Urinary bladder (tissue), 4 donors: ENCODE results near the gene NOL4L. TPM values are rescaled to one million over a fixed set of nuclear protein-coding genes. Genes with fewer than 3 reads are reported as not detected.
A peak's percentile ranks its signal among the peaks of the same experiment; 100 is the strongest.
"Not testable (repeated sequence)": the region's sequence is repeated elsewhere in the genome, so short reads cannot be mapped to it uniquely, and the experiment has no call there.

Experiments
- DNase-seq: peaks from one replicate; pipeline ENCODE4 v3.0.0-alpha.2; 2015; ENCODE audit errors: extremely low spot score
- H3K27ac ChIP-seq: one replicate; pipeline ENCODE4 v1.5.1; 2013; ENCODE audit warnings: low read depth, mild to moderate bottlenecking, moderate library complexity
- H3K36me3 ChIP-seq: one replicate; pipeline ENCODE4 v1.6.1; 2013; ENCODE audit warnings: mild to moderate bottlenecking, moderate library complexity; ENCODE audit not compliant: insufficient read depth
- H3K4me1 ChIP-seq: one replicate; pipeline ENCODE4 v1.6.1; 2013; ENCODE audit warnings: mild to moderate bottlenecking, moderate library complexity; ENCODE audit not compliant: insufficient read depth
- H3K4me3 ChIP-seq: one replicate; pipeline ENCODE4 v1.5.1; 2013; ENCODE audit warnings: low read depth, low read length
- WGBS: extraction: QIAGEN DNeasy Blood & Tissue Kit; methylation state at CpG from one replicate; pipeline ENCODE4 v1.1.7; 2013; 5-methylcytosine and 5-hydroxymethylcytosine counted together
- polyA plus RNA-seq: library from polyadenylated mRNA; stranded (reverse); fragments of 200-250 nt; gene quantifications from one replicate; pipeline ENCODE4 v1.2.3, GENCODE V29; 2013
- total RNA-seq: library from RNA; depleted of rRNA; stranded (reverse); fragments of >200 nt; gene quantifications from one replicate; pipeline ENCODE4 v1.2.3, GENCODE V29; 2014
- donor health status: healthy with polysubstance abuse.
- donor health status: healthy.

Gene NOL4L
- total and polyA plus RNA-seq, 2 donors, result 9.1 to 11.5 TPM

DNA sequence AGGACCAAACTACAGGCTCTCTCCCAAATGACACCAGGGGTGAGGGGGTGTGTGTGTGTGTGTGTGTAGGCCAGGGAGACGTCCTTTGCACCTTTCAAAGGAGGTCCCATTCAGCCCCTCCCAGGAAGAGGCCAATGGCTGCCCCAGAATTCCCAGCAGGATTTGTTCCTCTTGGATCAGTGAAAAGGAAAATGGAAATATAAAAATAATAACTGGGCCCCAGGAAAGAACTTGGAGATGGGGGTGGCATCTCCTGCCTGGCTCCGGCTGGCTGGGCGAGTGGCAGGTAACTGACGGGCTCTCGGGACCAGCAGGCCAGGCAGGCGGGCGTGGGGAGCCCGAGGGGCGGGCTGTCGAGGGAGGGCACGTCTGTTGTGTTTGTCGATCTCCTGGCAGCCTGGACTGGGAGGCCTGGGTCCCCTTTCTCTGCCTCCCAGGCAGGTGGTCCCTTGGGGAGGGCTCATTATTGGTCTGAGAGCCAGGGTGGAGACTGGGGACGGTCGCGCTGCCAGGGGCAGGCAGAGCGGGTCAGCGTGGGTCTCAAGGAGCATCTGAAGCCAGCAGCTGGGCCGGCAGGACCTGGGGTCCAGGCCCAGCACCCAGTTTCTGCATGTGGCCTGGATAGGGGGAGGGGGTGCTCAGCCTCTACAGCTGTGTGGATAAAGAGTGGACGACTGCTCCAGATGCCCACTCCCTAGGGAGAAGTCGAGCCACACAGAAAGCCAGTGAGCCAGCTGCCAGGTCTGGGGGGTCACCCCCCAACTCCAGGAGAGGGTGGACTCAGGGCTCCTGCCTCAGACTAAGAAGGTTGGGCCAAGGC, 3.1 kb downstream of the NOL4L start:
- DNase-seq, result no peak
- Histone ChIP-seq H3K4me1 (no peaks in the 10 kb centered on the region), H3K36me3 (no peaks in the 10 kb centered on the region), H3K4me3 (no peak overlapping the region), H3K27ac (no peak overlapping the region)
- 81% methylated on average over 20 of the region's 20 CpGs for WGBS

DNA sequence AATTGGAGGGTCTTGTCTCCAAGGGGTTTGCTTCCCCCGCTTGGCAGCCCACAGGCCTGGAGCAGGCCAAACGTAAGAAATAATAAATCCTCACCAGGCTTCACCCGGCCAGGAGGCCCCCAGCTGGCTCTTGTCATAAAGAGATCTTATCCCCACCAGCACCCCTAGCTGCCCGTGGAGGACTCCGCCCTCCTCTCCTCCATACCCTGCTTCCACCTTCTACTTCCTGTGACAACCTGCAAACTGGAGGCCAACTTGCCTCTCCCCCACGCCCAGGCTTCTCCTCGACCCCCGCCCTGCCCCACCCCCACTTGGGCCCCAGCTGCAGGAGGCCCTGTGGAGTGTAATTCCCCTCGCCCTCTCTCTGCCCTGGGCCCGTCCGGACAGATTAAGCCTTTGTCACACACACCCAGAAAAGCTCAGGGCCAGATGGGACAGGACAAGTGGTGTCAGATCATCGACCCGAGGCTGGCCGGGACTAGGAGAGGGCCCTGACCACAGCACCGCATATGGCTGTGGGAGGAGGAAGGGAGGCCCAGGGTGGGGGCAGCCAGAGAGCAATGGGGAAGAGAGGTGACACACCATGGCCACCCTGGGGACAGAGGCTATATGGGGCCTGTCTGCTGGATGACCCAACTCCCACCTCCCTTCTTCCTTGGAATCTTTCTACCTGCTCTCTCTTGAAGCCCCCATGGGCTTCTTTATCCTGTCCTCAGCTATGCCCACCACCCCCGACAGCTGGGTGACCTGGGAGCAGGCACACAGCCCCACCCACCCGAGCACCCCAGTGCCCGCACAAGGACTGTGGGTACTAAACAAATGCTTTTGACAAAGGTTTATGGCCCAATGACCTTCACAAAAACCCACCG, 3.9 kb downstream of the NOL4L start:
- peak; percentile 51 for DNase-seq
- H3K27ac ChIP-seq, result no peak overlapping the region
- 54% methylated on average over 19 of the region's 19 CpGs for WGBS
- H3K4me1 ChIP-seq, result no peaks in the 10 kb centered on the region
- no peak overlapping the region for H3K4me3 ChIP-seq
- no peaks in the 10 kb centered on the region for H3K36me3 ChIP-seq

- WGBS, result 82% methylated on average over 21 of the region's 21 CpGs
- Histone ChIP-seq H3K4me3 (no peak overlapping the region), H3K27ac (no peak overlapping the region), H3K4me1 (no peaks in the 10 kb centered on the region), H3K36me3 (no peaks in the 10 kb centered on the region)
- DNase-seq, result no peak
Observed at GRCh38 chr20:32580219-32580969, 4.7 kb downstream of the NOL4L start.

GRCh38 chr20:32578840-32579390, 6.2 kb downstream of the NOL4L start:
- WGBS, result 90% methylated on average over 12 of the region's 12 CpGs
- DNase-seq, result no peak
- Histone ChIP-seq H3K27ac (no peak overlapping the region), H3K4me3 (no peak overlapping the region), H3K4me1 (no peaks in the 10 kb centered on the region), H3K36me3 (no peaks in the 10 kb centered on the region)

DNA sequence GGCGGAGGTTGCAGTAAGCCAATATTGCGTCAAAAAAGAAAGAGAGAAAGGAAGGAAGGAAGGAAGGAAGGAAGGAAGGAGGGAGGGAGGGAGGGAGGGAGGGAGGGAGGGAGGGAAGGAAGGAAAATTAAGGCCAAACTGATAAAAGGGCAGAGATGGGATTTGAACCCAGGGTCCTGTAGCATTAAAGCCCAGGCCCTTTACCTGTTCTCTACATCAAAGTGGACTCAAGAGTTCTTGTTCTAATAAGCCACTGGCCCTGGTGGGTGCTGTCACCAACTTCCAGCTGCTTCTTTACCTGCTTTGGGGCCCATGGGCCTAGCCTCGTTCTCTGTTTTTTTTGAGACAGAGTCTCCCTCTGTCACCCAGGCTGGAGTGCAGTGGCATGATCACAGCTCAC, 7.1 kb downstream of the NOL4L start:
- not testable (repeated sequence) for H3K4me1 ChIP-seq, H3K4me3 ChIP-seq, DNase-seq, H3K27ac ChIP-seq, H3K36me3 ChIP-seq
- 80% methylated on average over 3 of the region's 3 CpGs for WGBS

GRCh38 chr20:32577657-32578056, 7.5 kb downstream of the NOL4L start:
- no peak for DNase-seq
- Histone ChIP-seq H3K4me3 (no peak overlapping the region), H3K27ac (no peak overlapping the region), H3K4me1 (no peaks in the 10 kb centered on the region), H3K36me3 (no peaks in the 10 kb centered on the region)
- WGBS, result 90% methylated on average over 4 of the region's 4 CpGs

GRCh38 chr20:32577023-32577422, 8.1 kb downstream of the NOL4L start:
- Histone ChIP-seq H3K4me3 (no peak overlapping the region), H3K4me1 (no peaks in the 10 kb centered on the region), H3K36me3 (no peaks in the 10 kb centered on the region), H3K27ac (no peak overlapping the region)
- WGBS, result 86% methylated on average over 7 of the region's 7 CpGs
- DNase-seq, result no peak

- Histone ChIP-seq H3K4me3 (no peak overlapping the region), H3K4me1 (no peaks in the 10 kb centered on the region), H3K27ac (no peak overlapping the region), H3K36me3 (no peaks in the 10 kb centered on the region)
- DNase-seq, result no peak
- WGBS, result 88% methylated on average over 12 of the region's 12 CpGs
Observed at GRCh38 chr20:32576560-32576959, 8.6 kb downstream of the NOL4L start.

DNA sequence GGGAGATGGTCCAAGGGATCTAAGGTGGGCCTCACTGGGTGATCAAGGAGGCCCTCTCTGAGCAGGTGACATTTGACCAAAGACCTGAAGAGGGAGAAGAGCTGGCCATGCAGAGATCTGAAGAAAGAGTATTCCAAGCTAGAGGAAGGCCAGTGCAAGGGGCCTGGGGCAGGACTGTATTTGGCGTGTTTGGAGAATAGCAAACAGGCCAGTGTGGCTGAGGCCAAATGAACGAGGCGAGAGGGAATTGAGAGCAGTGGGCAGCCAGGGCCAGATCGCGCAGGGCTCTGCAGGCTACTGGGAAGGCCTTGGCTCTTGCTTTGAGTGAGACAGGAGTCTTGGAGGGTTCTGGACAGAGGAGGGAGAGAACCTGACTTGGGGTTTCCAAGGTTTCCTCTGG, 9.3 kb downstream of the NOL4L start:
- Histone ChIP-seq H3K4me3 (no peak overlapping the region), H3K27ac (no peak overlapping the region), H3K4me1 (no peaks in the 10 kb centered on the region), H3K36me3 (no peaks in the 10 kb centered on the region)
- 90% methylated on average over 5 of the region's 5 CpGs for WGBS
- DNase-seq, result no peak

GRCh38 chr20:32575227-32575581, 9.9 kb downstream of the NOL4L start:
- no peak for DNase-seq
- no peak overlapping the region for H3K27ac ChIP-seq
- 77% methylated on average over 9 of the region's 9 CpGs for WGBS
- no peaks in the 10 kb centered on the region for H3K36me3 ChIP-seq
- H3K4me3 ChIP-seq, result no peak overlapping the region
- H3K4me1 ChIP-seq, result no peaks in the 10 kb centered on the region

DNA sequence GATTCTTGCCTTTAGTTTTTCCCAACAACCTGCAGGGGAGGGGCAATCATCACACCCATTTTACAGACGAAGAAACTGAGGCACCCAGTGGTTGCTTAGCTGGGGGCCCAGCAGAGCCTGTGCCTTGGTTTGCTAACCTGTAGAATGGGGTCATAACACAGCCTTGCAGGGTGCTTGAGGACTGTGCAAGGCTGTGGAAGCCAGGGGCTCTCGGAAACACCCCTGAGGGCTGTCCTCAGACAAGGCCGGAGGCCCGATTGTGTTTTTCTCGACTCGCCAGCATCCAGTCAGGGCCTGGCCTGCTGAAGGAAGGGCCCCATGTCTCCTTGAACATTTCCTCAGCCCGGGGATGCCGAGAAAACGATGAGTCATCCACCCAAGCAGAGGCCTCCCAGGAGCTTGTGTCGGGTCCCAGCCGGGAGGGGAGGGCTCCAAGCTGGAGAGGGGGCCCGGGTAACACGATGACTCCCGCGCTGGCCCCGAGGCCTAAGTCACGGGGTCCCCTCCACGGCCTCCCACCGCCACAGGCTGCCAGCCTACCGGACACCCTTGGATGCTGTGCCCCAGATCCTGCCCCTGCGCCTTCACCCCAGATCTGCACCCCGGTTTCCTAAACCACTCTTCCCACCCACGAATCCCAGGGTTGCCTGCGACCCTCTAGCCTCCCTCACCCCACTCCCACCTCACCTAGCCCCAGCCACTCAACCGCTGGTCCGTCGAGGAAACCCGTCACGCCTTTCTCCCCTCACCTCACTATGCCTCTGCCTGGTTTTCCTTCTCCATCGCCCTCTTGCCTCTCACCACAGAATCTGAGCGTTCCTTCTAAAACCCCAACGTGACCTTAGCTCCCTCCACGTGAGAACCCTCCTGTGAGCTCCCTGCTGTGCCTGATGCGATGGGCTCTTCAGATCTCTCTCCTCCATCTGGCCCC, 10.6 kb downstream of the NOL4L start:
- H3K4me3 ChIP-seq, result no peak overlapping the region
- DNase-seq, result no peak
- H3K4me1 ChIP-seq, result no peaks in the 10 kb centered on the region
- 42% methylated on average over 34 of the region's 34 CpGs for WGBS
- no peak overlapping the region for H3K27ac ChIP-seq
- H3K36me3 ChIP-seq, result no peaks in the 10 kb centered on the region

- no peaks in the 10 kb centered on the region for H3K4me1 ChIP-seq
- H3K36me3 ChIP-seq, result no peaks in the 10 kb centered on the region
- WGBS, result 94% methylated on average over 6 of the region's 6 CpGs
- no peak overlapping the region for H3K27ac ChIP-seq
- no peak overlapping the region for H3K4me3 ChIP-seq
- no peak for DNase-seq
Observed at GRCh38 chr20:32573167-32573851, 11.8 kb downstream of the NOL4L start.
